A673 (cell line): ENCODE data around the gene COL13A1. TPM values are rescaled to one million over a fixed set of nuclear protein-coding genes. Genes with fewer than 3 reads are reported as not detected.

Experiments
- BruUV-seq: library from RNA; stranded (reverse); fragments of 400-500 nt; replicated peaks from 2 replicates; lab custom pipeline; 2021; lab: Mats Ljungman, UMichigan
- CTCF ChIA-PET: fragments of 300-600 bp; sonication (Branson Sonifier 250); formaldehyde crosslinking; loops from one replicate; lab custom pipeline; 2022; ENCODE audit warnings: antibody characterized with exemption; lab: Charles Lee
- POLR2A ChIA-PET: fragments of 300-600 bp; sonication (Branson Sonifier 250); formaldehyde crosslinking; loops from one replicate; lab custom pipeline; 2022; ENCODE audit warnings: antibody characterized with exemption; ENCODE audit not compliant: low non-redundant PET; lab: Charles Lee
- DNase-seq: peaks from one replicate; pipeline ENCODE4 v3.0.0-alpha.2; 2015; ENCODE audit warnings: low spot score
- H3K27ac ChIP-seq: fragments of 200-600 bp; sonication (generic); 2 replicates; pipeline ENCODE4 v1.5.1; 2016; ENCODE audit warnings: mixed run types, low read depth, mild to moderate bottlenecking, mixed read lengths, antibody characterized with exemption, low read length; ENCODE audit not compliant: poor library complexity, severe bottlenecking
- H3K27me3 ChIP-seq: fragments of 200-600 bp; sonication (generic); replicated peaks from 2 replicates; pipeline ENCODE4 v1.6.1; 2017; ENCODE audit warnings: mixed run types, low read depth, mild to moderate bottlenecking, mixed read lengths, antibody characterized with exemption, low read length; ENCODE audit not compliant: insufficient read depth, poor library complexity
- H3K36me3 ChIP-seq: fragments of 200-600 bp; sonication (generic); 2 replicates; pipeline ENCODE4 v1.6.1; 2016; ENCODE audit warnings: mixed run types, mild to moderate bottlenecking, mixed read lengths, antibody characterized with exemption, low read length; ENCODE audit not compliant: insufficient read depth, poor library complexity, severe bottlenecking
- H3K4me1 ChIP-seq: fragments of 200-600 bp; sonication (generic); 2 replicates; pipeline ENCODE4 v1.6.1; 2017; ENCODE audit warnings: mixed run types, mild to moderate bottlenecking, mixed read lengths, antibody characterized with exemption, low read length; ENCODE audit not compliant: insufficient read depth, poor library complexity, severe bottlenecking
- H3K4me3 ChIP-seq: fragments of 200-600 bp; sonication (generic); 2 replicates; pipeline ENCODE4 v1.5.1; 2016; ENCODE audit warnings: low read depth, mixed run types, mild to moderate bottlenecking, mixed read lengths, low read length; ENCODE audit not compliant: poor library complexity, severe bottlenecking
- H3K9me3 ChIP-seq: fragments of 200-600 bp; sonication (generic); 2 replicates; pipeline ENCODE4 v1.6.1; 2016; ENCODE audit warnings: mixed run types, low read depth, mild to moderate bottlenecking, mixed read lengths, antibody characterized with exemption, low read length; ENCODE audit not compliant: poor library complexity, severe bottlenecking
- EZH2 ChIP-seq: fragments of 200-600 bp; sonication (generic); IDR thresholded peaks from 2 replicates; pipeline ENCODE4 v1.6.1; 2017; ENCODE audit warnings: borderline replicate concordance, low read depth, mild to moderate bottlenecking, mixed read lengths, antibody characterized with exemption, low read length; ENCODE audit not compliant: poor library complexity, severe bottlenecking
- intact Hi-C: fragments of 100-400 bp; cut with micrococcal nuclease; formaldehyde crosslinking; loops from one replicate; pipeline ENCODE4 v1.10.0; 2022; ENCODE audit not compliant: unreplicated experiment
- total RNA-seq: library from RNA; stranded (reverse); gene quantifications from 2 replicates; pipeline ENCODE4 v1.2.3, GENCODE V29; 2021
- TF ChIP-seq, protein P1 (sequence below): fragments of 300-800, 200-600 bp; sonication (generic); conservative IDR thresholded peaks from 2 replicates; pipeline ENCODE4 v1.5.1; 2017; ENCODE audit warnings: low read depth, mild to moderate bottlenecking, antibody characterized with exemption, low read length, moderate library complexity, mixed read lengths

COL13A1 gene
- total RNA-seq, 1 experiment from 2014 or later, result 2.0 TPM

DNA sequence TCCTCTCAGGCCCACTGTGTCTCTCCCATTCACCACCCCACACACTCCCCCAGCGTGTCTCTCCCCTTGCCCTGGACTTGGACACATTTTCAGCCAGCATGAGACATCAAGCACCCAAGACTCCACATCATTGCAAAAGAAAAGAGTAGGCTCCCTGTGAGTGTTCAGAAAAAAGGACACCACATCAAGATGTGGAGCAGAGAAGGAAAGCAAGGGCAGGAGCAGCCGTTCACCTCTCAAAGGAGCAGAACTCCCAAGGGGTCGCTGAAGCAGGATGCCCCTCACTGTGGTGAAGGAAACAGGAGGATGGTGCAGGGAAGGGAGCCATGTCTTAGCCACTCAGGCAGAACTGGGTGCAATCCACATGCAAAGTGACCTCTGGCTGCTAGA lies 161.0 kb downstream of the COL13A1 start:
- ChIA-PET CTCF (interaction anchor here (0.5 to 1.2 kb wide), 2 partner anchors 78 to 117 kb away, joined by 3 to 4 read pairs; no protein-coding TSS in a partner anchor), POLR2A (no interaction called here)
- Histone ChIP-seq H3K4me3 (no peak overlapping the region), H3K9me3 (no peaks in the 10 kb centered on the region), H3K36me3 (no peaks in the 10 kb centered on the region), H3K27ac (peak overlapping the region; percentile 75), H3K4me1 (peaks cover 43% of the 10 kb centered on the region), H3K27me3 (no peaks in the 10 kb centered on the region)
- DNase-seq, result no peak
- intact Hi-C loops, result no loop called here
- TF ChIP-seq, protein P1, sequence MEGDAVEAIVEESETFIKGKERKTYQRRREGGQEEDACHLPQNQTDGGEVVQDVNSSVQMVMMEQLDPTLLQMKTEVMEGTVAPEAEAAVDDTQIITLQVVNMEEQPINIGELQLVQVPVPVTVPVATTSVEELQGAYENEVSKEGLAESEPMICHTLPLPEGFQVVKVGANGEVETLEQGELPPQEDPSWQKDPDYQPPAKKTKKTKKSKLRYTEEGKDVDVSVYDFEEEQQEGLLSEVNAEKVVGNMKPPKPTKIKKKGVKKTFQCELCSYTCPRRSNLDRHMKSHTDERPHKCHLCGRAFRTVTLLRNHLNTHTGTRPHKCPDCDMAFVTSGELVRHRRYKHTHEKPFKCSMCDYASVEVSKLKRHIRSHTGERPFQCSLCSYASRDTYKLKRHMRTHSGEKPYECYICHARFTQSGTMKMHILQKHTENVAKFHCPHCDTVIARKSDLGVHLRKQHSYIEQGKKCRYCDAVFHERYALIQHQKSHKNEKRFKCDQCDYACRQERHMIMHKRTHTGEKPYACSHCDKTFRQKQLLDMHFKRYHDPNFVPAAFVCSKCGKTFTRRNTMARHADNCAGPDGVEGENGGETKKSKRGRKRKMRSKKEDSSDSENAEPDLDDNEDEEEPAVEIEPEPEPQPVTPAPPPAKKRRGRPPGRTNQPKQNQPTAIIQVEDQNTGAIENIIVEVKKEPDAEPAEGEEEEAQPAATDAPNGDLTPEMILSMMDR, result no peak
- TF ChIP-seq EZH2, result no peak
- BruUV-seq, result no TSS peak

DNA sequence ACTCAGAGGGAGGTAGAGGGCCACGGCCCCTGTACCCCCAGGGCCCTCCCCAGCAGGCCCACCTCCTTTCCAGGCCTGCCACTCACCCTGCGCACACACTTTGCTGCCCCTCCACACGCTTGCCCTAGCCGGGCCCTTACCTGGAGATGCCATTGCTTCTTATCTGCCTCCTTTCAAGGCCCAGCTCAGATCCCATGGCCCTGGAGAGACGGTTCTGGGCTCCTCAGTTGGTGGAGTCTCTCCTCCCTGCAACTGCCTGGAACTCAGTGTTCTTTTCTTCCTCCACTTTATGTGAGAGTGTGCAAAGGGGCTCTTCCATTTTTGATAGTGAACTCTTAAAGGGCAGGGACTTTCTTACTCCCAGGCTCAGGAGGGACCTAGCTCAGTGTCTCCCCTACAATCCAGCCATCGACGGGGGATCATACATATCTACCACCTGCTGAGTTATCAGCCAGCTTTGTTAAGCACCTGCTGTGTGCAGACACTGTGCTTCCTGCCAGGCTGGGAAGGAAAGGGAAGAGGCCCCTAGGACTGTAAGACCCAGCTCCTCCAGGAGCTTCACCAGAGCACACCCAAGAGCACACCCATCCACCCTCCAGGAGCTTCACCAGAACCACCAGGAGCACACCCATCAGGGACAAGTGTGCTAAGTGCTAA lies 161.6 kb downstream of the COL13A1 start:
- Histone ChIP-seq H3K9me3 (no peaks in the 10 kb centered on the region), H3K27me3 (no peaks in the 10 kb centered on the region), H3K36me3 (no peaks in the 10 kb centered on the region), H3K27ac (peak overlapping the region; percentile 75), H3K4me1 (peaks cover 44% of the 10 kb centered on the region), H3K4me3 (no peak overlapping the region)
- POLR2A ChIA-PET, result no interaction called here
- no TSS peak for BruUV-seq
- intact Hi-C loops, result no loop called here
- DNase-seq, result peak; percentile 66
- TF ChIP-seq, protein P1, result no peak
- TF ChIP-seq EZH2, result no peak
- CTCF ChIA-PET, result interaction anchor here (0.5 to 1.2 kb wide), 2 partner anchors 78 to 116 kb away, joined by 3 to 4 read pairs; no protein-coding TSS in a partner anchor

GRCh38 chr10:69963835-69964710 lies 162.4 kb downstream of the COL13A1 start:
- ChIA-PET CTCF (interaction anchor here (1.2 kb wide), 1 partner anchor 77 kb away, joined by 3 read pairs; no protein-coding TSS in a partner anchor), POLR2A (no interaction called here)
- Histone ChIP-seq H3K9me3 (no peaks in the 10 kb centered on the region), H3K4me3 (no peak overlapping the region), H3K36me3 (no peaks in the 10 kb centered on the region), H3K4me1 (peaks cover 52% of the 10 kb centered on the region), H3K27ac (peak overlapping the region; percentile 75), H3K27me3 (no peaks in the 10 kb centered on the region)
- no TSS peak for BruUV-seq
- intact Hi-C loops, result no loop called here
- TF ChIP-seq, protein P1, result no peak
- TF ChIP-seq EZH2, result no peak
- no peak for DNase-seq
